HK-2 (cell line): Measurements from ENCODE around the gene RASGRP2.

Experiments used
- DNase-seq: peaks from one replicate; pipeline ENCODE4 v3.0.0-alpha.2; 2018; ENCODE audit not compliant: unreplicated experiment

The RASGRP2 gene

GRCh38 chr11:64755681-64756361 lies 11.9 kb upstream of the RASGRP2 start:
- DNase-seq, result no peak

DNA sequence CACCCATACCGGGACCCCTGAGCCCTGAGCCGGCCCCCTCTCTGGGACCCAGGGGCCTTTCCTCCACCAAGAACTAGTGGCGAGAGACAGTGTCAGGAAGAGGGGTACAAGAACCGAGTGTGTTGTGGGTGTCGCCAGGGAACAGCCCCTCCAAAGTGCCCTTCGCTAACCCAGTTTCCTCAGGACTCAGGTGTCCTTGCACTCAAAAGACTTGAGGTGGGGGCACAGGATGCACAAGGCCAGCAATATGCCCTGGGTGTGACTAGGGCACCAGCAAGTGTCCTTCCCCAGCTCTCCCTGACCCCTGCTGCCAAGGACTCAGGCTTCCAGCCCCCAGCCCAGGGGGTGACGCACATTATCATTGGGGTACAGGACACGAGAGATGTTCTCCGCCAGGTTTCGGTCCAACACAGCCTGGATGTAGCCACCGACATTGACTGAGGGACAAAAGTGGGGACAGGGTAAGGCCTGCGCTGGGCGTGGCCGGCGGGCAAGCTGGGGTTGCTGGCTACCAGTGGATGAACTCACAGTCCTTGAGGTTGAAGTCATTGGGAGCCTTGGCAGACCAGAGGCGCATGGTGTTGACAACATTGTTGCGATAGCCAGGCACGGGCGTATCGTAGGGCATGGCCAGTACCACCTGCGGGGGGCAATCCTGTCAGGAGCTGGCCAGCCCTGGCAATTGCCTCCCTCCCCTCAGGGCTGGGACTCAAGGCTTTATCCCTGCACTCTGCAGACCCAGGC lies 11.1 kb upstream of the RASGRP2 start:
- DNase-seq, result no peak

- no peak for DNase-seq
Measured at GRCh38 chr11:64754124-64754918, 10.4 kb upstream of the RASGRP2 start.

- no peak for DNase-seq
Measured at GRCh38 chr11:64753380-64754123, 9.6 kb upstream of the RASGRP2 start.

- no peak for DNase-seq
Measured at GRCh38 chr11:64753019-64753379, 9.1 kb upstream of the RASGRP2 start.

DNA sequence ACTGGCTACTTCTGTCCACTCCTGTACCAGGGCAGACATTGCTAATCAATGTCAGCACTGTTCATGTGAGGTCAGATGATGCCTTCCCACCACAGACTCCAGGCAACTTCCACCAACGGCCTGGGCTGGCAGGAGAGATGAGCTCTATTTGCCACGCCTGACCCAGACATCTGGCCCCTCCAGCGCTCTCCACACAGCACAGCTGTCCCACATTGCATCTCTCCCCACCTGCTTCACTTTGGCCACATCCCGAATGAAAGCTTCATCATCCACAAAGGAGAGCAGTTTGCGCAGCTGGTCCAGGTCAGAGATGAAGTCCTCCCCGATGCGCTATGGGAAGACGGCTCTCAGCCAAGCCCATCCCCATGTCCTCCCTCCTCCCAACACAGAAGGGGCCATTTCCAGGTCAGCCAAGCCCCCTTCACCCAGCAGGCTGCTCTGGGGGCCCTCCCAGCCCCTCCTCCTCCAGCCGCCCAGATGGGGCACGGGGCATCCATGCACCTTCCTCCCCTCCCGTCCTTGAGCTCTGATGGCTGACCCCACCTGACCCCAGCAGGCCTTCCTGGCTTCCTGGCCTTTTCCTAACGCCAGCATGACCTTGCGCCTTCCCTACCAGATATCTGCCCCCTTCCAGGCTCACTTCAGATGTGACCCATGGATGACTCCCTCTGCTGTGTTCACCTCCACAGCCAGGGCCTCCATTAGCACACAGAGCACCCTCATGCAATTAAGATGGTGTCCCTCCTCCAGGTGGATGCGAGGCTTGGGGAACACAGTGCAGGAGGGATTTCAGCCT lies 8.4 kb upstream of the RASGRP2 start:
- no peak for DNase-seq

GRCh38 chr11:64751580-64751979 lies 7.6 kb upstream of the RASGRP2 start:
- no peak for DNase-seq

DNA sequence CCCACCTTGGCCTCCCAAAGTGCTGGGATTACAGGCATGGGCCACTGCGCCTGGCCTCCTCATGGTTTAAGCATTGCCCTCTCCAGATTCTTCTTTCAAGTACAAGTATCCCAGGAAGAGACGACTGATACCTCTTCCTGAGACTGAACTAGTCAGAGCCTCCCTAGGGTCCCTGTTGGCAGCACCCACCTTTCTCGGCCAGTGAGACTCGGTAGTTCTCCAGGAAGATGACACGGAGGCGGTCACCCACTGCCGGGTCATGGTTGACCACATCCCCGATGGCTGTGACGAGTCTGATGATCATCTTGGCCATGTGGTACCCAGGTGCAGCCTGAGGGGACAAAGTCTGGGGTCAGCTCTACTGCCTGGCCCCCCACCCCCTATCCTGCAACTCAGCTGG lies 7.2 kb upstream of the RASGRP2 start:
- no peak for DNase-seq

DNA sequence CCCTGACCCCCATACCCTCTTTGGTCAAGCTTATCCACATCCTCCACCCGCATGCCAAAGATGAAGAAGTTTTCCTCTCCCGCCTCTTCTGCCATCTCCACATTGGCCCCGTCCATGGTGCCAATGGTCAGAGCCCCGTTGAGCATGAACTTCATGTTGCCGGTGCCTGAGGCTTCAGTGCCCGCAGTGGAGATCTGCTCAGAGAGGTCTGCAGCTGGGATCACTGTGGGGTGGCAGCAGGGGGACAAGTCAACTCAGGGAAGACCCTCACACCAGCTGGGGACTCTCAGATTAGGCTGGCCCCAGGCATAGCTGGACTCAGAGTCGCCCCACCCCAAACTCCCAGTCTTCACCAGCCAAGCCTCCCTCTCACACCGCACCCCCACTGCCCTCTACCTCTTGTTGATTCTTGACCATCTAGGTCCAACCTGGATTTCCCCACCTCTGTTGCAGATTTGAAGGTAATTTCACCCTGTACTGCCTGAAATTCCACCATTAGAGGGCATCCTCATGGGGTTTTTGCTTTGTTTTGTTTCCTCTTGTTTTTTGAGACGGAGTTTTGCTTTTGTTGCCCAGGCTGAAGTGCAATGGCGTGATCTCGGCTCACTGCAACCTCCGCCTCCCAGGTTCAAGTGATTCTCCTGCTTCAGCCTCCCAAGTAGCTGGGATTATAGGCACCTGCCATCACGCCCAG lies 6.6 kb upstream of the RASGRP2 start:
- DNase-seq, result no peak

GRCh38 chr11:64747961-64748665 lies 4.2 kb upstream of the RASGRP2 start:
- DNase-seq, result no peak

DNA sequence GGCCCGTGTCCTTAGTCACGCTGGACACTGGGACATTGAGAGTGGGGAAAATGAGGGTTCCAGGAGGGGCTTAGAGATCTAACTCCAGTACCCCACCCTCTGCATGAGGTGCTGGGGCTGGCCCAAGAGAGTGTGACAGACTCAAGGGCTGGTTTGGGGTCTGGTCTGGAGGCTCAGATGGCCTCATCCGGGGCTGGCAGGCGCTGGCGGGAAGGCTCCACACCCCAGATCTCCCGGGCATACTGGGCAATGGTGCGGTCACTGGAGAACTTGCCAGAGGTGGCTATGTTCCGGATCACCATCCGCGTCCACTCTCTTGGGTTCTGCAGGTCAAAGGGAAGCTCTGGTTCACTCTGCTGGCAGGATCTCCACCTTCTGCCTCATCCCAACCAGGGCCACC lies 2.5 kb upstream of the RASGRP2 start:
- DNase-seq, result no peak

DNA sequence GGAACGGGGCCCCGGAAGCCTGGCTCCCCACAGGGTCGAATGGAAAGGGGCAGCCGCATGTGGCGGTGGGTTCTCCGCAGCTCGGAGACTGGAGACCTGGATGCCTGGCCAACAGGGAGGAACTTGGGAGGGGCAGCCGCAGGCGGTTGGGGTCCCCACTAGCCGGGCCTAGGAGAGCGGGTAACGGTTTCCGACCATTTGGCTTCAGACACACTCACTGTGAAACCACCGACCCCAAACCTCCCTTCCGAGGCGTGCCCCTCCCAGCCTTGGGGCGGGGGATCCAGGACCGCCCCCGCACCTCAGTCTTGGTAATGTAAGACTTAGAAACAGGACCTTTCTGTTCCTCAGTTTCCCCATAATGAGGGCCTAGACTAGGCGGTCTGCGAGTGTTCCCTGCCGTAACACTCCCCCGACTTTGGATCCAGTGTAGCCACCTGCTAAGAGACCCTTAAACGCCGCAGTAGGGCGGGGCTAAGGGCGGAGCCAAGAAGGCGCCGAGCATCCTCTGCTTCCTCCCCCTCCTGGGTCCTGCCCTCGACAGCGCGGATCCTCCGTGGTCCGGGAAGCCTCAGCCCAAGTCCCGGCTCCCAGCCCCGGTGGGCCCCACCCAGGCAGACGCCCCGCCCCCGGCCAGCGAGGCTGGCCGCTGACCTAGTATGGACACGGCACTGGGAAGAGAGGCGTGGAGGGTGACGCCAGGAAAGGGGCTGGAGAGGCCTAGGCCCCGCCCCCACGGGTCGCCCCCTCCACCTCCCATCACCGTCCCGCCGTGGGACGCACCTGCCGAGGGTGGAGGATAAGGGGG lies 1.8 kb upstream of the RASGRP2 start:
- DNase-seq, result no peak

GRCh38 chr11:64745189-64745520 lies 1.2 kb upstream of the RASGRP2 start:
- no peak for DNase-seq

DNA sequence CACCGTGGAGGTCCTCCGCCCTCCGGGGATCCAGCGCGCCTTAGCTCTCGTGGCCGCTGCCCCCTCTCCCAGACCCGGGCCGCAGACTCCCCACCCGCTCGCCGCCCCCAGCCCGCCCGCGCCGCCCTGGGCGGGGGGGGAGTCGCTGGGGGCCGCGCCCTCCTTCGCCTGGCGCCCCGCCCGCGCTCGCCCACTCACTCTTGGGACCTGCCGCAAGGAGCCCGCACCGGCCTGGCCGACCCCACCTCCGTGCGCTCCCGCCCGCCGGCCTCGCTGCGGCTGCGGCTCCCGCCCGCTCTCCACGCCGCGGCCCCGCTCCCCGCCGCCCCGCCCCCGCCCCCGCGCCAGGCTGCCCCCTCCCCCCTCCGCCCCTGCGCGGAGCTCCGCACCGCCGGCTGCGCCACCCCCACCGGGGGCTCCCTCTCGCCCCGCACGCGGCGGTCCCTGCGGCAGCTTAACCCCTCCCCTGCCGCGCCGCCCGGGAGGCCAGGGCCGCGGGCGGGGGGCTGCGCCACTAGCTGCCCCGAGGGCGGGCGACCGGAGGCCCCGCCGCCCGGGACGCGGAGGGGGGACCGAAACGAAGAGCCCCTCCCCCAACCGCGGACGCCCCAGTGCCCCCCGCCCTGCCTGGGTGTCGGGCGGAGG lies 724 bp upstream of the RASGRP2 start:
- DNase-seq, result no peak

DNA sequence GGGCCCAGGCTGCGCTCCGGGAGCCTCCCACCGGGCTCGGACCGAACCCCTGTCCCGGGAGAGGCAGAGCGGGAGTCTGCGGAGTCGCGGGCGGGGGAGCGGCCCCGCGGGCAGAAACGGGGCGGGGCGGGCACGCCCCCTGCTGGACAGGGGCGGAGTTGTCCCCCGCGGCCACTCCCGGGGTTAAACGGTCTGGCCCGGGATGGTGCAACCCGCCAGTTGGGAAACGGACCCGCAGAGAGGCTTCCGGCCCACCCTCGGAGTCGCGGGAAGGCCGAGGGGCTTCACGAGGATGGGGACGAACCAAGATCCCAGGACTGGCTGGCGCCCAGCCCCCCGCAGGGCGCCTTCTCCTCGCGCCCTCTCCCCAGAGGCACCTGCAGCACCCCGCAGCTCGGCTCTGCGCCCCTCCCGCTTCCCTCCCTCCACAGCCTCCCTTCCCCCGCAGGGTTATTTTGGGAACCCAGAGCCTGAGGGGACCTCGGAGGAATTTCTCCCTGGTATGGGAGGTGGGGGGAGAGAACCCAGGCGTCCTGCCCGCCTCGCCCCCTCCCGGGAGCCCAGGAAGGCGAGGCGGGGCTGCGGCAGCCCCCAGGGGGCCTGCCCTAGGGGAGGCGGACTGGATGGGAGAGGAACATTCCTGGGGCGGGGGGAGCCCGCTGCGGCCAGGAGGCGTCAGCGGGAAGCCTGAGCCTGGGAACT lies 902 bp downstream of the RASGRP2 start:
- DNase-seq, result peak; percentile 61

DNA sequence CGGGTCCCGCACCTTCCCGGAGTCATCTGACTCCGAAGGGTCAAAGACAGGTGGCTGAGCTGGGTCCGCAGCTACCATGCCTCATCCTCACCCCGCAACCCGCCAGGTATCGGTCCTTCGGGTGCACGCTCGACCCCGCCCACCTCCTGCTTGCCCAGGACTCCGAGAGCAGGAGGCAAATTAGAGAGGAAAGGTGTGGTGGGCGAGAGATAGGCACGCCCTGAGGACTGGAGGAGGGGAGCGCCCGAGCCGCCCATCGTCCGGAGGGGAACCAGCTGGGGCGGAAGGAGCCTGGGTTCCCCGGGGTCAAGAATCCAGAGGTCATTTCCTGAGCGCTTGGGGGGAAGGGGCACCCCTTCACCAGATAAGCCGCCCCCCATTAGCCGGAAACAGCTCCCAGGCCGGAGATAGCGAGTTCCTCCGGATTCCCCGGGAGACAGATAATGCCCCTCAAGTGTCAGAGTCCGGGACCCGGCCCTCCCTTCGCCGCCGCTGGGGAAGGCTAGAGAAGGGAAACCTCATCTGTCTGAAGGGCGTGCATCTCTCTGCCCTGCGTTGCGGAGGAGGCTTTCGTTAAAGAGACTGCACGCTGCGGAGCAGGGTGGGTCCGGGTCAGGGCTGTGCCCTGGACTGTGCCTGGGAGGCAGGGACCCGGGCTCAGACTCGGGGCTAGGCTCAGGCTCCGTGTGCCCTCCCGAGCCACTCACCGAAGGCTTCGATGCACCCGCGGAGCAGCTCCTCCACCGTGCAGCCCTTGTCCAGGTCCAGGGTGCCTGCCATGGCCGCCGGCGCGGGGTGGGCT lies 1.7 kb downstream of the RASGRP2 start:
- DNase-seq, result no peak

GRCh38 chr11:64741375-64742086 lies 2.4 kb downstream of the RASGRP2 start:
- DNase-seq, result no peak
